AG10803 (cell line): ENCODE measurements around the gene HIRA.

Experiments used
- DNase-seq: peaks from one replicate; pipeline ENCODE4 v3.0.0; 2010; ENCODE audit warnings: low read depth
- H3K4me3 ChIP-seq: 2 replicates; pipeline ENCODE4 v1.5.1; 2011; ENCODE audit warnings: mild to moderate bottlenecking, low read length, control low read depth
- TF ChIP-seq, protein P1 (sequence below): conservative IDR thresholded peaks from 2 replicates; pipeline ENCODE4 v1.5.1; 2011; ENCODE audit warnings: mild to moderate bottlenecking, low read length, control low read depth, inconsistent platforms

HIRA gene

DNA sequence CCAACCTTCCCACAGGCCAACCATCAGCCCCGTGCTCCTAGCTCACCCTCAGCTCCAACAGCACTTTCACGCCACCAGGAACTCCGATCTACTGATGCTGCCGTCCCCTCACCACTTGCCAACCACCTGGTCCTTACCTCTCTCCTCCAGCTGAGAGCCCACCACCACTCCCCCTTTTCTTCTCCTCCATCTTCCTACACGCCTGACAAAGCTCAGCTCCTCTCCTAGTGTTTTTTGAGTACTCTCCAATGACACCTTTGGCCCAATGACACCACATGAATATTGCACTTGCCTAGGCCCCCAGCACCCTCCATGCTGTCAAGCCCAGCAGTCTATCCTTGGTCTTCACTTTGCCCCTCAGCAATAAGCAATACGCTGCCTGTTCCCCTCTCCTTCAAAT lies 30.7 kb downstream of the HIRA start:
- TF ChIP-seq, protein P1, sequence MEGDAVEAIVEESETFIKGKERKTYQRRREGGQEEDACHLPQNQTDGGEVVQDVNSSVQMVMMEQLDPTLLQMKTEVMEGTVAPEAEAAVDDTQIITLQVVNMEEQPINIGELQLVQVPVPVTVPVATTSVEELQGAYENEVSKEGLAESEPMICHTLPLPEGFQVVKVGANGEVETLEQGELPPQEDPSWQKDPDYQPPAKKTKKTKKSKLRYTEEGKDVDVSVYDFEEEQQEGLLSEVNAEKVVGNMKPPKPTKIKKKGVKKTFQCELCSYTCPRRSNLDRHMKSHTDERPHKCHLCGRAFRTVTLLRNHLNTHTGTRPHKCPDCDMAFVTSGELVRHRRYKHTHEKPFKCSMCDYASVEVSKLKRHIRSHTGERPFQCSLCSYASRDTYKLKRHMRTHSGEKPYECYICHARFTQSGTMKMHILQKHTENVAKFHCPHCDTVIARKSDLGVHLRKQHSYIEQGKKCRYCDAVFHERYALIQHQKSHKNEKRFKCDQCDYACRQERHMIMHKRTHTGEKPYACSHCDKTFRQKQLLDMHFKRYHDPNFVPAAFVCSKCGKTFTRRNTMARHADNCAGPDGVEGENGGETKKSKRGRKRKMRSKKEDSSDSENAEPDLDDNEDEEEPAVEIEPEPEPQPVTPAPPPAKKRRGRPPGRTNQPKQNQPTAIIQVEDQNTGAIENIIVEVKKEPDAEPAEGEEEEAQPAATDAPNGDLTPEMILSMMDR, result no peak
- H3K4me3 ChIP-seq, result no peak overlapping the region
- no peak for DNase-seq

DNA sequence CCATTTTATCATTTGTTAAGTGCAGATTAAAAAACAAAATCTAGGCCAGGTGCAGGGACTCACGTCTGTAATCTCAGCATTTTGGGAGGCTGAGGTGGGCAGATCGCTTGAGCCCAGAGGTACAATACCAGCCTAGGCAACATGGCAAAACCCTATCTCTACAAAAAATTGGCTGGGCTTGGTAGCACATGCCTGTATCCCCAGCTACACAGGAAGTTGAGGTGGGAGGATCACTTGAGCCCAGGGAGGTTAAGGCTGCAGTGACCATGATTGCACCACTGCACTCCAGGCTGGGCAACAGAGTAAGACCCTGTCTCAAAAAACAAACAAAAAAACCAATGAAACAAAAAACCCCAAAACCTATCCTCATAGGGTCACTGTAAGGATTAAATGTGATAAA lies 32.9 kb downstream of the HIRA start:
- DNase-seq, result no peak
- no peak overlapping the region for H3K4me3 ChIP-seq
- TF ChIP-seq, protein P1, result no peak

DNA sequence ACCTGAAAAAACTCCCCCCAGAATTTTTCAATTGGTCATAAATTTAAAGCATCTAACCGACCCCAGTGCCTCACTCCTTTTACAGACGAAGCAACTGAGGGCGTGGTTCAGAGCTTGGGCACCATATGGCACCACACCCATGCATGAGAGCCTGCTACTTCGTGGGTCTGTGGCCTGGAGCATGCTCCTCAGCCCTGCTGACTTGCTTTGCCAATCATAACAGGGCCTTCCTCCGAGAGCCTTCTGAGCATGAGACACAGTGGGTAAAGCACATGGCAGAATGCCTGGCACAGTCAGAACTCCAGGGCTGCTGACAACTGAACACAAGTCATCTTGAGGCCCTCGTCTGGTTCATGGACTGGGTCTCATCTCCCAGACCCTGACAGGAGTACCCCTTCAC lies 33.3 kb downstream of the HIRA start:
- peak; percentile 29 for DNase-seq
- H3K4me3 ChIP-seq, result no peak overlapping the region
- TF ChIP-seq, protein P1, result no peak

DNA sequence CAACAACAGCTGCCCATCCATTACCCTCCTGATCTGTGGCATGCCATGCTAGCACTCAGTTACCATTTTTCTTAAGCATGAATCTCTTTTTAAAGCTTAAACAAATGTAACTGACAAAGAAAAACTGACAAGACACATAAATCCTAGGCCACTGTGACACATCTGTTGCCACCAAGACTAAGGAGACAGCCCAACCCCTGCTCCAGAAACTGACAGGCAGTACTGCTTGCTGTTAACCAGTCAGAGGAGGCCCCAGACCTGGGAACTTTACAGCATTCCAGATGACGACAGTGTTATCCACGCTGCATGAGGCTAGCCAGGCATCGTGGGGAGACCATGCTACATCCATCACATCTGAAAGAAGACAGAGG lies 33.8 kb downstream of the HIRA start:
- TF ChIP-seq, protein P1, result no peak
- no peak overlapping the region for H3K4me3 ChIP-seq

DNA sequence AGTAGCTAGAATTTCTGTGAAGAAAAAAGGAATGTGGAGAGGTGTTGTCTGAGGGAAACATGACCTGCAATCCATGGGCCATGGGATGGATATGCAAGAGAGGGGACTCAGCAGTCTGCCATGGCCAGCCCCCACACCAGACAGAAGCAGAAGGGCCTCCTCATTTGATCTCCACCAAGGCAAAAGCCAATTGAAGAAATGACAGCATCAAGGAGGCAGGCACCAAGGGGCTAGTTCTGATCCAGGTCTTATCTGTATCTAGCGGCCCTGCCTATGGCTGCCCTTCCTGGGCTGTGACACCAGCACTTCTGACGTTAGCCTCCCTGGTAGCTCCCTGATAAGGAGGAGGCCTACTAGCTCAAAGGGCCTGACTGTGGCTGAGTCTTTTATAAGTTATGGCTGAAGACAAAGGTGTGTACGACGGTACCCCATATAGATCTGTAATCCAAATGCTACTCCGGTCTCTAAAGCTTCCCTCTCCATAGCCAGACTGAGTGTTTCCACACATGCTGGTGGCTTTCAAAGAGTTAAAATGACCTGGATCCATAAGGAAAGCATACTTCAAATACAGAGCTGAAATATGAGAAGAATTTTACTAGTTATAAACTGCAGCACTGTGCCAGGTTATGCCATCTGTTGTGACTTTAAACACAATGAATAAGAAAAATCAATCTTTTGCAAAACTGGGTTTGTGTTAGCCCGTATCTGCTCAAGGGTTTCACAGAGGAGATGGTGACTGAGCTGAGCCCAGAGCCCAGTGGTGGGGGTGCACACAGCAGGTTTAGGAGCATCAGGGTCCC lies 34.4 kb downstream of the HIRA start:
- H3K4me3 ChIP-seq, result no peak overlapping the region
- no peak for DNase-seq
- TF ChIP-seq, protein P1, result no peak

More for the DNA sequence above, 33.8 kb downstream of the HIRA start:
- DNase-seq, result no peak

DNA sequence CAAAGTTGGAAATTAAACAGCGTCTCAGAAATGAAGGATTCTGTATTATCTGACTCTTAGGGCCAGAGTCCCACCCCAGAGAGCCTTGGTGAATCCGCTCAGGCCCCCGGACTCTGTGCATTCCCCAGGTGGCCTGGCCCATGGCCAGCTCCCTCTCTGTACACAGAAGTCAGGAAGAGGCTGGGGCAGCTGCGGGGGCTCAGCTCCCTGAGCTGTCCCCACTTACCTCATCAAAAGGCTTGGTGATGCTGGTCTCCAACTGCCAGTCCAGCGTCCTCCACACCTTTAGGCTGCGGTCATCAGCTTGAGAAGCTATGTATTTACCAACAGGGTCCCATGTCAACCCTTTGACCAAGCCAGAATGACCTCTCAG lies 35.0 kb downstream of the HIRA start:
- TF ChIP-seq, protein P1, result no peak
- no peak overlapping the region for H3K4me3 ChIP-seq
- DNase-seq, result no peak

DNA sequence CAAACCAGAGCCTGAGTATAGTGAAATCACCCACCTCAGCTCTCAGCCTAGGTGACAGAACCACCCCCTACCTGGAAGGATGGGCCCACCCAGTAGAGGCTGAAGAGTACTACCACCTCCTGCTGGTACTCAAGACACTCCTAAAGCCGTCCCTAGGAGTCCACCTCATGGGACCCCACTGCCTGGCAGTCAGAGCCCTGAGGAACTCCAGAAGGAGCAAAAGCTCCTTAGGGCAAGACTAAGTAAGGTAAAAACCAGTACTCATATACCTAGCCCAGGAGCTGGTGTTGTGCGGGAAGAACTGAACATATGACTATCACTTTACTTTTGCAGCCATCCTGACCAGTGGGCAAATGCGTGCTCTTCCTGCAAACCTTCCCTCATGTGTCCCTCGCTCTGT lies 36.3 kb downstream of the HIRA start:
- TF ChIP-seq, protein P1, result no peak
- DNase-seq, result no peak
- no peak overlapping the region for H3K4me3 ChIP-seq
